ENCODE data around the gene INSL3. TPM values are rescaled to one million over a fixed set of nuclear protein-coding genes. Genes with fewer than 3 reads are reported as not detected.

INSL3 gene
- total and polyA plus RNA-seq, 3 donors from 2014 or later = 39.0 to 1,477 (median 183) TPM

DNA sequence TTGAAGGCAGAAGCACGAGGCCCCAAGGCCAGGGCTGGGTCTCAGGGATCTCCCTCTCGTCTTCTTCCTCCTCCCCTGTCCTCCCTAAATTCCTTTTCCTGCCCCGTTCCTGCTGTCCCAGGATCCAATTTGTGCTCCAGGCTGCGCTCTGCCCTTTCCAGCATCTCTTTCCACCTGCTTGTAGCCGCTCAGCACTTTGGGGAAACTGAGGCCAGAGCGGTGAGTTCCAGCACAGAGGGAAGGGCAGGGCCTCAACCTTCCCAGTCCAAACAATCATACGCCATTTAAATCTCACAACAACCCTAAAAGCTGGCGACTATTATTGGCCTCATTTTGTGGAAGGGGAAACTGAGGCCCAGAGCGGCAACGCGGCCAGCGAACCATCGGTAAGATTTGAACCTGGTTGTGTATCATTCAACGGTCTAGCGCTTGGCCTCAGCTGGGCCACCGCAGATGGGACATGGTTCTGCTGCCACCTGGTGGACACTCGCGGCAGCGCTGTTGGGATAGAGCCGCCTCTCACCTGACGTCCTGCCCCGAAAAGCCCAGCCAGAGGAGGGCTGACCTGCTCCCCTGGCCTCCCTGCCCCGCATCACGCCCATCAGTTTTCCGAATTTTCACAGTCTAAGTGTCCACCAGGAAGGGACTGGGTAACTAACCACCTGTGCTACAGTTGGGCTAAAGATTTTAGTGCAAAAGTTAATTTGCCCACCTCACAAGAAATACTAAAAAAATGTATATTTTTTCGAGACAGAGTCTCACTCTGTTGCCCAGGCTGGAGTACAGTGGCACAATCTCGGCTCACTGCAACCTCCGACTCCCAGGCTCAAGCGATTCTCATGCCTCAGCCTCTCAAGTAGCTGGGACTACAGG lies 34.2 kb upstream of the INSL3 start:
- Histone ChIP-seq H3K27ac (no peak overlapping the region), H3K9me3 (no peaks in the 10 kb centered on the region), H3K4me3 (no peak overlapping the region), H3K36me3 (ENCODE audit: low read depth, missing control alignments) (no peaks in the 10 kb centered on the region), H3K4me1 (peaks cover 5% of the 10 kb centered on the region), H3K27me3 (no peaks in the 10 kb centered on the region)
- intact Hi-C loops (cut with DNase I; ENCODE audit: low total_unique reads) = loop anchor here (5.0 kb wide), 1 partner anchor 137 kb away; no protein-coding TSS in a partner anchor
- 18 to 21% methylated on average over 22 to 24 of the region's 29 CpGs for WGBS, 2 donors
- no peak for TF ChIP-seq POLR2A (IDR thresholded peaks at IDR 0.05)
- TF ChIP-seq, protein P1, sequence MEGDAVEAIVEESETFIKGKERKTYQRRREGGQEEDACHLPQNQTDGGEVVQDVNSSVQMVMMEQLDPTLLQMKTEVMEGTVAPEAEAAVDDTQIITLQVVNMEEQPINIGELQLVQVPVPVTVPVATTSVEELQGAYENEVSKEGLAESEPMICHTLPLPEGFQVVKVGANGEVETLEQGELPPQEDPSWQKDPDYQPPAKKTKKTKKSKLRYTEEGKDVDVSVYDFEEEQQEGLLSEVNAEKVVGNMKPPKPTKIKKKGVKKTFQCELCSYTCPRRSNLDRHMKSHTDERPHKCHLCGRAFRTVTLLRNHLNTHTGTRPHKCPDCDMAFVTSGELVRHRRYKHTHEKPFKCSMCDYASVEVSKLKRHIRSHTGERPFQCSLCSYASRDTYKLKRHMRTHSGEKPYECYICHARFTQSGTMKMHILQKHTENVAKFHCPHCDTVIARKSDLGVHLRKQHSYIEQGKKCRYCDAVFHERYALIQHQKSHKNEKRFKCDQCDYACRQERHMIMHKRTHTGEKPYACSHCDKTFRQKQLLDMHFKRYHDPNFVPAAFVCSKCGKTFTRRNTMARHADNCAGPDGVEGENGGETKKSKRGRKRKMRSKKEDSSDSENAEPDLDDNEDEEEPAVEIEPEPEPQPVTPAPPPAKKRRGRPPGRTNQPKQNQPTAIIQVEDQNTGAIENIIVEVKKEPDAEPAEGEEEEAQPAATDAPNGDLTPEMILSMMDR (IDR thresholded peaks at IDR 0.05) = peak; percentile 92 to 99 (median 97)
- peak; percentile 93 for DNase-seq

DNA sequence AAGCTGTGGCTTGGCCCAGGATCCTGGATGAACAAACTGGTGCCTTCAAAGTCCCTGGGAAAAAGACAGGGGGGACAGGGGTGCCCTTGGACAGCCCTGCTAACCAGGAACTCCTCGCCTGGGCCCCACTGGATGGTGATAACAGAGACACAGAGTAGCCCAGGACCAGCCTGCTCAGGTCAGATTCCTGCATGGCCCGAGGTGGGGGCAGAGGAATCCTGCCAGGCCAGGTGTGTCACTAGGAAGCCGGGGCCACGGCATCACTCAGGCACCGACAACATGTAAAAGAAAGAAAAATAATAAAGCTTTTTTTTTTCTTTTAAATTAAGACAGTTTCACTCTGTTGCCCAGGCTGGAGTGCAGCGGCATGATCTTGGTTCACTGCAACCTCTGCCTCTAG lies 32.7 kb upstream of the INSL3 start:
- TF ChIP-seq POLR2A (IDR thresholded peaks at IDR 0.05) = no peak
- TF ChIP-seq, protein P1 (IDR thresholded peaks at IDR 0.05) = no peak
- WGBS, 2 donors = 78 to 87% methylated on average over 6 of the region's 6 CpGs
- Histone ChIP-seq H3K27me3 (no peaks in the 10 kb centered on the region), H3K9me3 (no peaks in the 10 kb centered on the region), H3K36me3 (ENCODE audit: low read depth, missing control alignments) (no peaks in the 10 kb centered on the region), H3K4me1 (peaks cover 16% of the 10 kb centered on the region), H3K27ac (no peak overlapping the region), H3K4me3 (no peak overlapping the region)
- DNase-seq = no peak
- intact Hi-C loops (cut with DNase I; ENCODE audit: low total_unique reads) = no loop called here

DNA sequence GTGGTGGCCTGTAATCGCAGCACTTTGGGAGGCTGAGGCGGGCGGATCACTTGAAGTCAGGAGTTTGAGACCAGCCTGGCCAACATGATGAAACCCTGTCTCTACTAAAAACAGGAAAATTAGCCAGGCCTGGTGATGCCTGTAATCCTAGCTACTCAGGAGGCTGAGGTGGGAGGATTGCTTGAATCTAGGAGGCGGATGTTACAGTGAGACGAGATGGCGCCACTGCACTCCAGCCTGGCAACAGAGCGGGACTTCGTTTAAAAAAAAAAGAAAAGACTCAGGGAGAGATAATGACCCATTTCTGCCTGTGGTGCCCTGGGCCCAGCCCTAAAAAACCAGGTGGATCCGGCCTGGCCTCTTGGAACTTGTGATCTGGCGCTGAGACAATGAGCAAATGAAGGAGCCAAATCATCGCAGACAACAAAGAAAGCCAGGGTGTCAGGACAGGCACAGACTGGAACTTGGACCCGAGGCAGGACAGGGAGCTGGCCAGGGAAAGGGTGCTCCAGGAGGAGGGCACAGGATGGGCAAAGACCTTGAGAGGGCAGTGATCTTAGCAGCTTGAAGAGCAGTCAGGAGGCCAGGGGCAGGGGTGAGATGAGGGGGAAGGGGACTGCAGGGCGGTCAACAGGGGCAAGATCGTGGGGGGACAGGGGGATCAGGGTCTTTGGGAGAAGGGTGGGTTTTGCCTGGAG lies 27.4 kb upstream of the INSL3 start:
- TF ChIP-seq, protein P1 (IDR thresholded peaks at IDR 0.05) = no peak
- no peak for TF ChIP-seq POLR2A (IDR thresholded peaks at IDR 0.05)
- H3K27ac ChIP-seq = peak overlapping the region; percentile 87 to 92
- 42 to 60% methylated on average over 14 of the region's 14 CpGs for WGBS, 2 donors

DNA sequence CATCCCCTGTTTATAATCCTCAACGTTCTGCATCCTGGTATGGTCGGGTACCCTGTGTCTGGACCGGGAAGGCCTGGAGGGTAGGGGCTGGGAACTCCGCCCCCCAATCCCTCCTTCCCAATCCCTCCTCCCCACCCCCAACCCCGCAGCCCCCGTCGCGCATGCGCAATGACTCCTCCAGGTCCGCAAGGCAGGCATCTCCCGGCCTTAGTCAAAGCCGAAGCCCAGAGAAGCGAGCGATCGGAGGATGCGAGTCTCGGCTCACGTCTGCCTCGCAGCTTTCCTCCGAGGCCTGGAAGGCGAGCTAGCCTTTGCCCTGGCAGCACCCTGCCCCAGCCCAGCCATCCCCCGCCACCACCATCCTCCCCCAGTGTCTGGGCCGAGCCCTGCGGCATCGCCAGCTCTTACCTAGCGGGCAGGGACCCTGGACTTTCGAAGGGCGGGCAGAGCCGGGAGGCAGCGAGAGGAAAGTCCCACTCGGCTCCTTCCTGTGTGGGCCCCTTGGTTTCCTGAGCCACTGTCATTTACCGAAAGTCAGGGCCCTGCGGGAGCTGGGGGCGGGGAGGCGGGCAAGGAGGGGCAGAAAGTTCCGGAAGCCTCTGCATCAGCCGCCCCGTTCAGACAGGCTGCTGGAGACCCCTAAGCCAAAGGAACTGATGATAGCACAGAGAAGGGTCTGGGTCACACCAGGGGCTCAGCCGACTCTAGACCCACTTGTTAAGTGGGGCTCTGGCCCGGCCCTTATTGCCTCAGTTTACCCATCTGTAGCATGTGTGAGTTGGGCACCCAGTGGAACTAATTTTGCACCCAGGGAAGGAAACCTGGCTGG lies 26.4 kb upstream of the INSL3 start, which contains the start of gene JAK3:
Gene JAK3, minus strand, starts transcription at position 445 of the 829 bp plus-strand sequence. CDS start 3,565 bp downstream, outside the sequence.
- DNase-seq = peak; percentile 71
- 11 to 17% methylated on average over 13 to 40 of the region's 40 CpGs for WGBS, 2 donors
- TF ChIP-seq, protein P1 (IDR thresholded peaks at IDR 0.05) = no peak
- TF ChIP-seq POLR2A (IDR thresholded peaks at IDR 0.05) = no peak
- Histone ChIP-seq H3K27ac (peak within 1 kb of the TSS; percentile 87 to 92), H3K4me3 (peak within 1 kb of the TSS; percentile 27 to 45), H3K36me3 (ENCODE audit: low read depth, missing control alignments) (no peaks in the 10 kb centered on the region), H3K4me1 (peaks cover 42% of the 10 kb centered on the region), H3K9me3 (no peaks in the 10 kb centered on the region), H3K27me3 (no peaks in the 10 kb centered on the region)
- intact Hi-C loops (cut with DNase I; ENCODE audit: low total_unique reads) = no loop called here

More for the DNA sequence above, 27.4 kb upstream of the INSL3 start:
- intact Hi-C loops (cut with DNase I; ENCODE audit: low total_unique reads) = no loop called here
- Histone ChIP-seq H3K27me3 (no peaks in the 10 kb centered on the region), H3K4me3 (no peak overlapping the region), H3K9me3 (no peaks in the 10 kb centered on the region), H3K4me1 (peaks cover 35% of the 10 kb centered on the region), H3K36me3 (ENCODE audit: low read depth, missing control alignments) (no peaks in the 10 kb centered on the region)
- no peak for DNase-seq
